Upper lobe of right lung (tissue), 1 donor: ENCODE results near the gene SLC18A3. TPM values are rescaled to one million over a fixed set of nuclear protein-coding genes. Genes with fewer than 3 reads are reported as not detected.

Experiments
- ATAC-seq: fragments of 200-7000 bp; cut with Tn5 transposase; one replicate; pipeline ENCODE4 v1.9.1; 2020; ENCODE audit warnings: mild to moderate bottlenecking, moderate library complexity
- DNase-seq: peaks from one replicate; pipeline ENCODE4 v3.0.0-alpha.2; 2020
- H3K27ac ChIP-seq: fragments of 200-600 bp; one replicate; pipeline ENCODE4 v1.8.0; 2022
- H3K27me3 ChIP-seq: fragments of 200-600 bp; one replicate; pipeline ENCODE4 v1.8.0; 2022; ENCODE audit warnings: mild to moderate bottlenecking
- H3K36me3 ChIP-seq: fragments of 200-600 bp; one replicate; pipeline ENCODE4 v1.8.0; 2022
- H3K4me1 ChIP-seq: fragments of 200-600 bp; one replicate; pipeline ENCODE4 v1.8.0; 2022
- H3K4me3 ChIP-seq: fragments of 200-600 bp; one replicate; pipeline ENCODE4 v1.8.0; 2022; ENCODE audit warnings: mild to moderate bottlenecking
- H3K9me3 ChIP-seq: fragments of 200-600 bp; one replicate; pipeline ENCODE4 v1.8.0; 2022
- intact Hi-C: fragments of 100-400 bp; cut with DNase I; formaldehyde crosslinking; loops from one replicate; pipeline ENCODE4 v1.11.0; 2022
- total RNA-seq: library from RNA; stranded (reverse); fragmentation: NEBNext Ultra II Directional; extraction: Animal tissue kit (Norgen Biotek cat#: 25700); gene quantifications from one replicate; pipeline ENCODE4 v1.2.1, GENCODE V29; 2021
- TF ChIP-seq, protein P1 (sequence below): fragments of 200-600 bp; IDR thresholded peaks from one replicate; pipeline ENCODE4 v1.8.0; 2022; ENCODE audit warnings: antibody characterized with exemption
- donor health status: DM: no; HTN: yes; CAD: no; lungs with severe emphysema.

SLC18A3 gene
- total RNA-seq, 1 donor from 2014 or later = not detected

DNA sequence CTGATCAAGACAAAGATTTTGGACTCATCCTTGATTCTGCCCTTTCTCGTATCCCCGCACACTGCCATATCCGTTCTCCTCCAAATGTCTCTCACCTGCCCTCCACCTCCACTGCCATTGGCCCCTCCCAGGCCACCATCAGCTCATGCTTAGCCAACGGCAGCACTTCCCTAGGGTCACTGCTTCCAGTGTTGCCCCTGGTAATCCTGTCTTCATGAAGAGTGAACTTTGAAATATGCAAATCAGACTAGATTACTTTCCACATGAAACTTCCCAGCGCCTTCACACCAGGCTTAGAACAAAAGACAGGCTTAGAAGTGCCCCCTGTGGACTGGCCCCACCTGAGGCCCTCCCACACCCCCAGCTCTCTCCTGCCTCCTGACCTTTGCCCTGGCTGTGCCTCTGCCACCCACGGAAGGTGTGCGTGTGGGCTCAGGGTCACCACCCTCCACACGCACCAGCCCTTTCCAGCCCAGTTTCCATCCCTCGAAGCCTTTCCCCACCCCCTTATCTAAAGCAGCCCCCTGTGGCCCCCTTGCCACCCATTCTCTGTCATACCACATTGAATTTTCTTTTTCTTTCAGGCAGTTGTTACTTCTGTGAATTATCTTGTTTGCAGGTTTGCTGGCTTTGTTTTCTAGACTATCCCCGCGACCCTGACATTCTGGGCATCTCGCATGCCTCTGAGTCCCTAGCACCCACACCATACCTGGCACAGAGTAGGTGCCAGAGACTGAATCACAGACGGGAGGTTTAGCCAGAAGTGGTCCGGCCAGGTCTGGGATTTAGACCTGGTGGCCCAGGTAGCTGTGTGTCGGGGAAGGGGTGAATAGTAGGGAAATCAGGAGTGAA lies 42.5 kb downstream of the SLC18A3 start:
- no peaks in the 10 kb centered on the region for H3K9me3 ChIP-seq
- peaks cover 12% of the 10 kb centered on the region for H3K27me3 ChIP-seq
- DNase-seq (no peak), ATAC-seq (no peak)
- intact Hi-C loops = no loop called here
- H3K4me3 ChIP-seq = no peak overlapping the region
- no peaks in the 10 kb centered on the region for H3K4me1 ChIP-seq
- no peaks in the 10 kb centered on the region for H3K36me3 ChIP-seq
- TF ChIP-seq, protein P1, sequence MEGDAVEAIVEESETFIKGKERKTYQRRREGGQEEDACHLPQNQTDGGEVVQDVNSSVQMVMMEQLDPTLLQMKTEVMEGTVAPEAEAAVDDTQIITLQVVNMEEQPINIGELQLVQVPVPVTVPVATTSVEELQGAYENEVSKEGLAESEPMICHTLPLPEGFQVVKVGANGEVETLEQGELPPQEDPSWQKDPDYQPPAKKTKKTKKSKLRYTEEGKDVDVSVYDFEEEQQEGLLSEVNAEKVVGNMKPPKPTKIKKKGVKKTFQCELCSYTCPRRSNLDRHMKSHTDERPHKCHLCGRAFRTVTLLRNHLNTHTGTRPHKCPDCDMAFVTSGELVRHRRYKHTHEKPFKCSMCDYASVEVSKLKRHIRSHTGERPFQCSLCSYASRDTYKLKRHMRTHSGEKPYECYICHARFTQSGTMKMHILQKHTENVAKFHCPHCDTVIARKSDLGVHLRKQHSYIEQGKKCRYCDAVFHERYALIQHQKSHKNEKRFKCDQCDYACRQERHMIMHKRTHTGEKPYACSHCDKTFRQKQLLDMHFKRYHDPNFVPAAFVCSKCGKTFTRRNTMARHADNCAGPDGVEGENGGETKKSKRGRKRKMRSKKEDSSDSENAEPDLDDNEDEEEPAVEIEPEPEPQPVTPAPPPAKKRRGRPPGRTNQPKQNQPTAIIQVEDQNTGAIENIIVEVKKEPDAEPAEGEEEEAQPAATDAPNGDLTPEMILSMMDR = no peak
- H3K27ac ChIP-seq = no peak overlapping the region

DNA sequence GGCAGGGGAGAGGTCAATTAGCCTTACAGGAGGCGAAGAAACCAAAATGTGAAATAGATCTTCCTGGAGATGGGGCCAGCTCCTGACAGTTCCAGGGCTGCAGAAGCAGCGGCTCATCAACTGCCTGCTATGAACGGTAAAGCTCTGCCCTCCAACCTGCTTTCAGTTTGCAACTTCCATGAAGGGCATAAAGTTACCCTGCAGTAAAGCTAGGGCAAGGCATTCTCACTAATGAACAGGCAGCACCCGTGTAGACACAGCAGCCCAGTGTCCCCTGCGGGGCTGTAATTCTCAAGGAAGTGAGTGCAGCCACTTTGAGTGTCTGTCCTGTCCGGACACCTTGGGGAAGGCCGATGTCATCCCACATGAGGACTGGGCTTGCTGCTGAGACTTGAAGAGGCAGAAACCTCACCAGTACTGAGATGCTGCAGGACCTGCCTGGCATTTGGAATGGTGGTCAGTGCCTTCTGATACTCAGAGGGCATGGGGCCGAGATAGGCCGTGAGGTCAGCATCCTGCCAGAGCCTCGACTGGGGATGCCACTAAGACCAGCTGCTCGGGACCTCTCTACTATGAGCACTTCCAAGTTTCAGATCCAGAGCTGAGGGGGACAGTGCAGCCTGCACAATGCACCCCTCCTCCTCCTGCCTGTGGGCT lies 43.3 kb downstream of the SLC18A3 start:
- H3K4me3 ChIP-seq = no peak overlapping the region
- intact Hi-C loops = no loop called here
- H3K27me3 ChIP-seq = peaks cover 12% of the 10 kb centered on the region
- no peaks in the 10 kb centered on the region for H3K9me3 ChIP-seq
- TF ChIP-seq, protein P1 = no peak
- H3K27ac ChIP-seq = no peak overlapping the region
- DNase-seq (no peak), ATAC-seq (no peak)
- H3K4me1 ChIP-seq = no peaks in the 10 kb centered on the region
- H3K36me3 ChIP-seq = no peaks in the 10 kb centered on the region

DNA sequence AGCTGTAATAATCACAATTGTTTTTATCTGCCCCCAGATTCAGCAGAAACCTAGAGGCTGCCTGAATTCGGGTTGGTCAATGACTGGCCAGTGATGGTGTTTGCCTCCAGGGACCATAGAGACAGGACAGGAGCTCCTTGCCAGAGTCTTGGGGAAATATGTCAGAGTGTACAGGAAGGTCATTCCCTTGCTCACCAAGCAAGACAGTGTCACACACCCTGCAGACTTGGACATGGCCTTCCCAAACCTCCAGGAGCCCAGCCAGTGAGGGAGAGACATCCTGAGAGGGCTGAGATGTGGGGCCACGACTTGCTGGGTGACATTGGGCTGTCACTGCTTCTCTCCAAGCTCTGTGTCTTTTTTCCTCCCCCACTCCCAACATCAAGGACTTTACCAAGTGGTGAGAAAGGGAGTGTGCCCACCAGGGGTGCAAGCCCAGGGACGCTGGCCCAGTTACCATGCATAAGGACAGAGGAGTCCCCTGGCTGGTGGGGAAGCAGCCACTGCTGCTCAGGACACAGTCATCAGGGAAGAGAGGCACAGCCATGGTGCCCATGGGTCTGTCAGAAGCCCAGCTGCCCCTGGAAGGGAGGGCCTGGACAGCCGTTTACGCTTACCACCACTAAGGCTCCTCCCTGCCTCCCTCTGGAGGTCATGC lies 44.1 kb downstream of the SLC18A3 start:
- Histone ChIP-seq H3K27ac (no peak overlapping the region), H3K36me3 (no peaks in the 10 kb centered on the region), H3K4me3 (no peak overlapping the region), H3K4me1 (no peaks in the 10 kb centered on the region), H3K9me3 (no peaks in the 10 kb centered on the region), H3K27me3 (peaks cover 12% of the 10 kb centered on the region)
- DNase-seq = no peak
- no peak for ATAC-seq
- TF ChIP-seq, protein P1 = no peak
- intact Hi-C loops = no loop called here

- TF ChIP-seq, protein P1 = no peak
- intact Hi-C loops = no loop called here
- ATAC-seq = no peak
- Histone ChIP-seq H3K36me3 (no peaks in the 10 kb centered on the region), H3K4me1 (no peaks in the 10 kb centered on the region), H3K9me3 (no peaks in the 10 kb centered on the region), H3K4me3 (no peak overlapping the region), H3K27ac (no peak overlapping the region), H3K27me3 (peaks cover 12% of the 10 kb centered on the region)
- DNase-seq = no peak
Measured at GRCh38 chr10:49655099-49655498, 45.0 kb downstream of the SLC18A3 start.

- no peak overlapping the region for H3K27ac ChIP-seq
- DNase-seq (no peak), ATAC-seq (no peak)
- intact Hi-C loops = no loop called here
- TF ChIP-seq, protein P1 = no peak
- no peak overlapping the region for H3K4me3 ChIP-seq
- H3K36me3 ChIP-seq = no peaks in the 10 kb centered on the region
- H3K27me3 ChIP-seq = peaks cover 12% of the 10 kb centered on the region
- no peaks in the 10 kb centered on the region for H3K4me1 ChIP-seq
- H3K9me3 ChIP-seq = no peaks in the 10 kb centered on the region
Measured at GRCh38 chr10:49656845-49657493, 46.9 kb downstream of the SLC18A3 start.
